Astrocyte (in vitro differentiated cells and primary cell): ENCODE data around the gene SACS. TPM values are rescaled to one million over a fixed set of nuclear protein-coding genes. Genes with fewer than 3 reads are reported as not detected.

Experiments used
- DNase-seq: peaks from one replicate; pipeline ENCODE4 v3.0.0-alpha.2; 2010; ENCODE audit warnings: low read depth
- FAIRE-seq: peaks from 2 replicates; lab custom pipeline; 2011; peaks lifted over from hg19 to GRCh38; lab: Jason Lieb, UNC
- H2AFZ ChIP-seq: 2 replicates; pipeline ENCODE4 v1.6.0; 2012; ENCODE audit warnings: low read depth, low read length, inconsistent platforms
- H3K27ac ChIP-seq: 2 replicates; pipeline ENCODE4 v1.5.1; 2011; ENCODE audit warnings: low read depth, low read length, inconsistent platforms
- H3K27me3 ChIP-seq: 2 replicates; pipeline ENCODE4 v1.6.0; 2011; ENCODE audit warnings: low read length, inconsistent platforms; ENCODE audit not compliant: insufficient read depth
- H3K36me3 ChIP-seq: 2 replicates; pipeline ENCODE4 v1.5.1; 2011; ENCODE audit warnings: low read length, inconsistent platforms; ENCODE audit not compliant: insufficient read depth
- H3K4me1 ChIP-seq: 2 replicates; pipeline ENCODE4 v1.5.1; 2011; ENCODE audit warnings: low read length, inconsistent platforms; ENCODE audit not compliant: insufficient read depth
- H3K4me2 ChIP-seq: 2 replicates; pipeline ENCODE4 v1.6.0; 2012; ENCODE audit warnings: low read length, inconsistent platforms
- H3K4me3 ChIP-seq: 2 replicates; pipeline ENCODE4 v1.5.1; 2011; ENCODE audit warnings: low read depth, mild to moderate bottlenecking, low read length, inconsistent platforms; ENCODE audit not compliant: insufficient read depth
- H3K79me2 ChIP-seq: 2 replicates; pipeline ENCODE4 v1.6.0; 2012; ENCODE audit warnings: mild to moderate bottlenecking, low read length, inconsistent platforms; ENCODE audit not compliant: insufficient read depth
- H3K9ac ChIP-seq: 2 replicates; pipeline ENCODE4 v1.6.0; 2012; ENCODE audit warnings: mild to moderate bottlenecking, low read length, inconsistent platforms
- H3K9me3 ChIP-seq: 2 replicates; pipeline ENCODE4 v1.5.1; 2012; ENCODE audit warnings: low read depth, mild to moderate bottlenecking, low read length, inconsistent platforms; ENCODE audit not compliant: insufficient read depth
- H4K20me1 ChIP-seq: 2 replicates; pipeline ENCODE4 v1.6.0; 2012; ENCODE audit warnings: low read length, inconsistent platforms; ENCODE audit not compliant: insufficient read depth
- H3K27ac Mint-ChIP-seq: one replicate; pipeline ENCODE4 v1.8.0; 2021; ENCODE audit warnings: mild to moderate bottlenecking, mixed read lengths; ENCODE audit not compliant: unreplicated experiment
- H3K27me3 Mint-ChIP-seq: one replicate; pipeline ENCODE4 v1.8.0; 2021; ENCODE audit warnings: low read depth, mixed read lengths; ENCODE audit not compliant: unreplicated experiment
- H3K36me3 Mint-ChIP-seq: one replicate; pipeline ENCODE4 v1.8.0; 2021; ENCODE audit warnings: low read depth, mixed read lengths; ENCODE audit not compliant: unreplicated experiment
- H3K4me1 Mint-ChIP-seq: one replicate; pipeline ENCODE4 v1.8.0; 2021; ENCODE audit warnings: low read depth, mixed read lengths; ENCODE audit not compliant: unreplicated experiment
- H3K4me3 Mint-ChIP-seq: one replicate; pipeline ENCODE4 v1.8.0; 2021; ENCODE audit warnings: mild to moderate bottlenecking, moderate library complexity, mixed read lengths; ENCODE audit not compliant: unreplicated experiment
- H3K9me3 Mint-ChIP-seq: one replicate; pipeline ENCODE4 v1.8.0; 2021; ENCODE audit warnings: mild to moderate bottlenecking, mixed read lengths; ENCODE audit not compliant: unreplicated experiment
- CTCF ChIP-seq: IDR thresholded peaks from 2 replicates; pipeline ENCODE4 v1.5.1; 2011; ENCODE audit warnings: low read depth, mild to moderate bottlenecking, inconsistent platforms, low read length, moderate library complexity; ENCODE audit not compliant: insufficient read depth
- EZH2 ChIP-seq: IDR thresholded peaks from 2 replicates; pipeline ENCODE4 v1.6.1; 2012; ENCODE audit warnings: mild to moderate bottlenecking, low read length, inconsistent platforms; ENCODE audit not compliant: insufficient read depth
- total RNA-seq: library from RNA; stranded (reverse); gene quantifications from 2 replicates; pipeline ENCODE4 v1.2.1, GENCODE V29; 2021

SACS gene
- total RNA-seq, 1 donor from 2014 or later, result 79.4 TPM

DNA sequence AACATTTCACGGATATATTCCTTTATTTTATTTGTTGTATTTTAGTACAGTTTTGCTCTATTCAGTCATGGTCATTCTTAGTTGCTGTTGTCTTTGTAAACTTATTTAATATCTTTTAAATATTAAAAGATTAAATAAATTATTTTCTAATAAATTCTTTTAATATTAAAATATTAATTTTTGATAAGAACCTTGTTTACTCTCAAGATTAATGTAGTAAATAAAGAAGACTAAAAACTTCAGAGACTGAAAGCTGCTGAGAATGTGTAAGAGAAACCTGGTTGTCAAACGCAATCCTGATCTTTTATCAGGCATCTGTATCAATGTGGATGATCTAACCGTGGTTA is 34.4 kb upstream of the SACS start:
- peaks cover 26% of the 10 kb centered on the region for H3K4me1 Mint-ChIP-seq
- H3K27ac ChIP-seq, result peak overlapping the region; percentile 89
- H3K27me3 ChIP-seq, result no peaks in the 10 kb centered on the region
- H3K4me2 ChIP-seq, result peak overlapping the region; percentile 84
- DNase-seq, result no peak
- no peak for TF ChIP-seq CTCF
- TF ChIP-seq EZH2, result no peak
- H3K79me2 ChIP-seq, result no peaks in the 10 kb centered on the region
- no peaks in the 10 kb centered on the region for H3K9me3 ChIP-seq
- H3K27me3 Mint-ChIP-seq, result no peaks in the 10 kb centered on the region
- H3K36me3 ChIP-seq, result no peaks in the 10 kb centered on the region
- peaks cover 2% of the 10 kb centered on the region for H3K36me3 Mint-ChIP-seq
- H2AFZ ChIP-seq, result no peak overlapping the region
- no peaks in the 10 kb centered on the region for H4K20me1 ChIP-seq
- H3K9me3 Mint-ChIP-seq, result no peaks in the 10 kb centered on the region
- no peak overlapping the region for H3K27ac Mint-ChIP-seq
- no peak for FAIRE-seq
- no peak overlapping the region for H3K4me3 ChIP-seq
- no peak overlapping the region for H3K4me3 Mint-ChIP-seq
- H3K9ac ChIP-seq, result no peak overlapping the region
- H3K4me1 ChIP-seq, result peaks cover 30% of the 10 kb centered on the region

- Mint-ChIP-seq H3K4me1 (peaks cover 26% of the 10 kb centered on the region), H3K4me3 (peak overlapping the region; percentile 73), H3K36me3 (peaks cover 2% of the 10 kb centered on the region), H3K27me3 (no peaks in the 10 kb centered on the region), H3K9me3 (no peaks in the 10 kb centered on the region), H3K27ac (peak overlapping the region; percentile 96)
- Histone ChIP-seq H3K4me2 (peak overlapping the region; percentile 84), H3K27ac (peak overlapping the region; percentile 89), H2AFZ (peak overlapping the region; percentile 64), H3K79me2 (no peaks in the 10 kb centered on the region), H4K20me1 (no peaks in the 10 kb centered on the region), H3K9ac (peak overlapping the region; percentile 71), H3K4me3 (no peak overlapping the region), H3K36me3 (no peaks in the 10 kb centered on the region), H3K9me3 (no peaks in the 10 kb centered on the region), H3K27me3 (no peaks in the 10 kb centered on the region), H3K4me1 (peaks cover 34% of the 10 kb centered on the region)
- no peak for FAIRE-seq
- no peak for TF ChIP-seq CTCF
- TF ChIP-seq EZH2, result no peak
- DNase-seq, result no peak
Observed at GRCh38 chr13:23467048-23467931, 33.8 kb upstream of the SACS start.
